GM21423 (cell line): ENCODE data around the gene CDH13.

Experiments used
- ATAC-seq: cut with Tn5 transposase; IDR thresholded peaks from one replicate; pipeline ENCODE4 v1.9.1; 2021; ENCODE audit warnings: mild to moderate bottlenecking, moderate library complexity; ENCODE audit not compliant: unreplicated experiment

CDH13 gene

GRCh38 chr16:83269048-83269447, 642.3 kb downstream of the CDH13 start:
- ATAC-seq = no peak

GRCh38 chr16:83269541-83269940, 642.8 kb downstream of the CDH13 start:
- ATAC-seq = no peak

- no peak for ATAC-seq
Observed at GRCh38 chr16:83270061-83270460, 643.3 kb downstream of the CDH13 start.

GRCh38 chr16:83270640-83271039, 643.9 kb downstream of the CDH13 start:
- no peak for ATAC-seq

GRCh38 chr16:83271123-83271522, 644.4 kb downstream of the CDH13 start:
- no peak for ATAC-seq

- ATAC-seq = no peak
Observed at GRCh38 chr16:83271970-83272575, 645.3 kb downstream of the CDH13 start.

- ATAC-seq = no peak
Observed at GRCh38 chr16:83272843-83273242, 646.1 kb downstream of the CDH13 start.

- ATAC-seq = no peak
Observed at GRCh38 chr16:83273504-83274173, 646.9 kb downstream of the CDH13 start.

GRCh38 chr16:83279251-83279650, 652.5 kb downstream of the CDH13 start:
- ATAC-seq = no peak

- no peak for ATAC-seq
Observed at GRCh38 chr16:83285921-83286320, 659.2 kb downstream of the CDH13 start.

GRCh38 chr16:83296505-83296904, 669.7 kb downstream of the CDH13 start:
- no peak for ATAC-seq

GRCh38 chr16:83298541-83298940, 671.8 kb downstream of the CDH13 start:
- ATAC-seq = no peak

- no peak for ATAC-seq
Observed at GRCh38 chr16:83300326-83300725, 673.6 kb downstream of the CDH13 start.

- no peak for ATAC-seq
Observed at GRCh38 chr16:83301971-83302370, 675.2 kb downstream of the CDH13 start.

- ATAC-seq = no peak
Observed at GRCh38 chr16:83302853-83303252, 676.1 kb downstream of the CDH13 start.

- ATAC-seq = no peak
Observed at GRCh38 chr16:83305092-83305491, 678.3 kb downstream of the CDH13 start.

GRCh38 chr16:83306961-83307593, 680.3 kb downstream of the CDH13 start:
- no peak for ATAC-seq

GRCh38 chr16:83307594-83307992, 680.8 kb downstream of the CDH13 start:
- no peak for ATAC-seq

- no peak for ATAC-seq
Observed at GRCh38 chr16:83308414-83308813, 681.6 kb downstream of the CDH13 start.

GRCh38 chr16:83310816-83311215, 684.0 kb downstream of the CDH13 start:
- no peak for ATAC-seq

GRCh38 chr16:83312015-83312717, 685.4 kb downstream of the CDH13 start:
- ATAC-seq = no peak
